Glutamatergic neuron (in vitro differentiated cells): ENCODE data around the gene ASPA. TPM values are rescaled to one million over a fixed set of nuclear protein-coding genes. Genes with fewer than 3 reads are reported as not detected.

Experiments used
- DNase-seq: peaks from one replicate; pipeline ENCODE4 v3.0.0; 2022
- H3K27ac Mint-ChIP-seq: one replicate; pipeline ENCODE4 v1.8.0; 2020; ENCODE audit warnings: mild to moderate bottlenecking, mixed read lengths, inconsistent platforms; ENCODE audit not compliant: unreplicated experiment
- H3K27me3 Mint-ChIP-seq: one replicate; pipeline ENCODE4 v1.8.0; 2020; ENCODE audit warnings: mild to moderate bottlenecking, moderate library complexity, mixed read lengths, inconsistent platforms; ENCODE audit not compliant: unreplicated experiment
- H3K36me3 Mint-ChIP-seq: one replicate; pipeline ENCODE4 v1.8.0; 2020; ENCODE audit warnings: mild to moderate bottlenecking, mixed read lengths, inconsistent platforms; ENCODE audit not compliant: unreplicated experiment
- H3K4me1 Mint-ChIP-seq: one replicate; pipeline ENCODE4 v1.8.0; 2020; ENCODE audit warnings: mild to moderate bottlenecking, low read depth, mixed read lengths, inconsistent platforms; ENCODE audit not compliant: unreplicated experiment
- H3K4me3 Mint-ChIP-seq: one replicate; pipeline ENCODE4 v1.8.0; 2020; ENCODE audit warnings: mild to moderate bottlenecking, mixed read lengths, inconsistent platforms; ENCODE audit not compliant: unreplicated experiment
- H3K9me3 Mint-ChIP-seq: one replicate; pipeline ENCODE4 v1.8.0; 2020; ENCODE audit warnings: mild to moderate bottlenecking, moderate library complexity, mixed read lengths, inconsistent platforms; ENCODE audit not compliant: unreplicated experiment
- CTCF ChIP-seq: fragments of 200-600 bp; sonication (generic); IDR thresholded peaks from one replicate; pipeline ENCODE4 v1.5.0; 2021; ENCODE audit not compliant: partially characterized antibody, unreplicated experiment
- total RNA-seq: library from RNA; stranded (reverse); fragmentation: NEBNext Ultra II Directional; extraction: Animal tissue kit (Norgen Biotek cat#: 25700); gene quantifications from one replicate; pipeline ENCODE4 v1.2.1, GENCODE V29; 2021; ENCODE audit not compliant: unreplicated experiment

ASPA gene
- total RNA-seq, 1 donor from 2014 or later: not detected

GRCh38 chr17:3485481-3486068 lies 9.8 kb downstream of the ASPA start:
- Mint-ChIP-seq H3K27me3 (no peaks in the 10 kb centered on the region), H3K27ac (no peak overlapping the region), H3K4me3 (no peak overlapping the region), H3K36me3 (no peaks in the 10 kb centered on the region), H3K9me3 (no peaks in the 10 kb centered on the region), H3K4me1 (no peaks in the 10 kb centered on the region)
- TF ChIP-seq CTCF: no peak
- no peak for DNase-seq

- H3K36me3 Mint-ChIP-seq: peaks cover 9% of the 10 kb centered on the region
- peaks cover 1% of the 10 kb centered on the region for H3K27me3 Mint-ChIP-seq
- H3K9me3 Mint-ChIP-seq: peaks cover 3% of the 10 kb centered on the region
- H3K4me1 Mint-ChIP-seq: no peaks in the 10 kb centered on the region
- H3K4me3 Mint-ChIP-seq: no peak overlapping the region
- no peak for TF ChIP-seq CTCF
- no peak for DNase-seq
- no peak overlapping the region for H3K27ac Mint-ChIP-seq
Observed at GRCh38 chr17:3497101-3497500, 21.3 kb downstream of the ASPA start.

GRCh38 chr17:3501344-3501743 lies 25.5 kb downstream of the ASPA start:
- H3K9me3 Mint-ChIP-seq: peaks cover 3% of the 10 kb centered on the region

GRCh38 chr17:3502466-3502865 lies 26.7 kb downstream of the ASPA start:
- no peak for DNase-seq
- peaks cover under 1% of the 10 kb centered on the region for H3K27me3 Mint-ChIP-seq
- H3K4me1 Mint-ChIP-seq: peaks cover 2% of the 10 kb centered on the region
- no peak overlapping the region for H3K4me3 Mint-ChIP-seq
- peaks cover 13% of the 10 kb centered on the region for H3K36me3 Mint-ChIP-seq
- H3K27ac Mint-ChIP-seq: no peak overlapping the region
- TF ChIP-seq CTCF: no peak
- H3K9me3 Mint-ChIP-seq: peaks cover 3% of the 10 kb centered on the region

More at GRCh38 chr17:3501344-3501743, 25.5 kb downstream of the ASPA start:
- H3K27me3 Mint-ChIP-seq: peaks cover under 1% of the 10 kb centered on the region
- H3K36me3 Mint-ChIP-seq: peaks cover 13% of the 10 kb centered on the region
- no peak overlapping the region for H3K27ac Mint-ChIP-seq
- no peak for TF ChIP-seq CTCF
- H3K4me1 Mint-ChIP-seq: peaks cover 2% of the 10 kb centered on the region
- no peak overlapping the region for H3K4me3 Mint-ChIP-seq
- DNase-seq: no peak

- H3K27ac Mint-ChIP-seq: no peak overlapping the region
- no peak for DNase-seq
- H3K36me3 Mint-ChIP-seq: peaks cover 13% of the 10 kb centered on the region
- no peak for TF ChIP-seq CTCF
- peaks cover 2% of the 10 kb centered on the region for H3K4me1 Mint-ChIP-seq
- no peak overlapping the region for H3K4me3 Mint-ChIP-seq
- H3K27me3 Mint-ChIP-seq: peaks cover 1% of the 10 kb centered on the region
- H3K9me3 Mint-ChIP-seq: peaks cover 3% of the 10 kb centered on the region
Observed at GRCh38 chr17:3503285-3503684, 27.5 kb downstream of the ASPA start.
